SK-N-SH treated with all-trans-retinoic acid at 6 μM for 48 hours (cell line): ENCODE data around the gene CCDC102A.

Source experiments
- ATAC-seq: fragments of 200-7000 bp; cut with Tn5 transposase; 3 replicates; pipeline ENCODE4 v1.9.1; 2020; ENCODE audit warnings: mild to moderate bottlenecking, moderate library complexity
- ARNTL ChIP-seq: fragments of 450-650 bp; formaldehyde crosslinking; IDR thresholded peaks from 2 replicates; pipeline ENCODE4 v1.5.0; 2020; ENCODE audit warnings: low read depth, mild to moderate bottlenecking, moderate library complexity, borderline replicate concordance
- BACH2 ChIP-seq: fragments of 250-450 bp; sonication (Bioruptor Pico); IDR thresholded peaks from 2 replicates; pipeline ENCODE4 v1.9.0; 2021; ENCODE audit warnings: mild to moderate bottlenecking, borderline replicate concordance
- CREB5 ChIP-seq: fragments of 250-450 bp; sonication (Bioruptor Pico); IDR thresholded peaks from 2 replicates; pipeline ENCODE4 v1.5.1; 2020; ENCODE audit warnings: low read depth, mild to moderate bottlenecking, moderate library complexity
- CSDC2 ChIP-seq: fragments of 250-450 bp; sonication (Bioruptor Pico); IDR thresholded peaks from 2 replicates; pipeline ENCODE4 v1.5.0; 2020; ENCODE audit warnings: mild to moderate bottlenecking, moderate library complexity
- CSRNP3 ChIP-seq: fragments of 250-450 bp; sonication (Bioruptor Pico); IDR thresholded peaks from 2 replicates; pipeline ENCODE4 v1.5.1; 2021; ENCODE audit warnings: mild to moderate bottlenecking, moderate library complexity
- GLIS3 ChIP-seq: fragments of 250-450 bp; sonication (Bioruptor Pico); IDR thresholded peaks from 2 replicates; pipeline ENCODE4 v1.5.0; 2020; ENCODE audit warnings: mild to moderate bottlenecking, moderate library complexity
- ISL1 ChIP-seq: fragments of 250-450 bp; sonication (Bioruptor Pico); IDR thresholded peaks from 2 replicates; pipeline ENCODE4 v2.1.2; 2022; ENCODE audit warnings: mild to moderate bottlenecking, moderate library complexity
- OSR1 ChIP-seq: fragments of 250-450 bp; sonication (Bioruptor Pico); IDR thresholded peaks from 2 replicates; pipeline ENCODE4 v1.8.0; 2022; ENCODE audit warnings: moderate library complexity, mild to moderate bottlenecking, inconsistent platforms
- PATZ1 ChIP-seq: fragments of 250-450 bp; sonication (Bioruptor Pico); IDR thresholded peaks from 2 replicates; pipeline ENCODE4 v1.8.0; 2020; ENCODE audit warnings: mild to moderate bottlenecking, moderate library complexity, borderline replicate concordance
- POU6F1 ChIP-seq: fragments of 250-450 bp; sonication (Bioruptor Pico); IDR thresholded peaks from 2 replicates; pipeline ENCODE4 v1.8.0; 2021; ENCODE audit warnings: low read depth, mild to moderate bottlenecking, moderate library complexity, borderline replicate concordance
- PPARA ChIP-seq: fragments of 250-450 bp; sonication (Bioruptor Pico); IDR thresholded peaks from 2 replicates; pipeline ENCODE4 v1.5.0; 2020; ENCODE audit warnings: mild to moderate bottlenecking, borderline replicate concordance
- SNAI2 ChIP-seq: fragments of 250-450 bp; sonication (Bioruptor Pico); IDR thresholded peaks from 2 replicates; pipeline ENCODE4 v1.5.0; 2020; ENCODE audit warnings: mild to moderate bottlenecking, moderate library complexity
- TCF4 ChIP-seq: fragments of 250-450 bp; sonication (Bioruptor Pico); IDR thresholded peaks from 2 replicates; pipeline ENCODE4 v1.8.0; 2021; ENCODE audit warnings: mild to moderate bottlenecking, moderate library complexity, borderline replicate concordance
- TSHZ2 ChIP-seq: fragments of 250-450 bp; sonication (Bioruptor Pico); IDR thresholded peaks from 2 replicates; pipeline ENCODE4 v1.5.0; 2020; ENCODE audit warnings: mild to moderate bottlenecking, moderate library complexity
- ZC3H10 ChIP-seq: fragments of 250-450 bp; sonication (Bioruptor Pico); IDR thresholded peaks from 2 replicates; pipeline ENCODE4 v1.5.1; 2021; ENCODE audit warnings: mild to moderate bottlenecking, moderate library complexity
- ZFP3 ChIP-seq: fragments of 250-450 bp; sonication (Bioruptor Pico); IDR thresholded peaks from 2 replicates; pipeline ENCODE4 v1.5.0; 2020; ENCODE audit warnings: mild to moderate bottlenecking, moderate library complexity
- ZFP30 ChIP-seq: fragments of 450-650 bp; formaldehyde crosslinking; IDR thresholded peaks from 2 replicates; pipeline ENCODE4 v1.5.0; 2022; ENCODE audit warnings: mild to moderate bottlenecking, moderate library complexity
- ZNF565 ChIP-seq: fragments of 450-650 bp; formaldehyde crosslinking; conservative IDR thresholded peaks from 2 replicates; pipeline ENCODE4 v1.5.0; 2020; ENCODE audit warnings: low read depth, mild to moderate bottlenecking, moderate library complexity
- ZNF70 ChIP-seq: fragments of 450-650 bp; formaldehyde crosslinking; IDR thresholded peaks from 2 replicates; pipeline ENCODE4 v1.5.0; 2020; ENCODE audit warnings: mild to moderate bottlenecking, moderate library complexity
- ZNF8 ChIP-seq: fragments of 450-650 bp; formaldehyde crosslinking; IDR thresholded peaks from 2 replicates; pipeline ENCODE4 v1.5.0; 2020; ENCODE audit warnings: mild to moderate bottlenecking, moderate library complexity

Gene CCDC102A

GRCh38 chr16:57544124-57544653 is 7.8 kb upstream of the CCDC102A start:
- TF ChIP-seq ZFP3 (CRISPR knock-in tag) (no peak), ZFP30 (CRISPR knock-in tag) (no peak), PATZ1 (CRISPR knock-in tag) (no peak), ZNF8 (CRISPR knock-in tag) (no peak), ISL1 (CRISPR knock-in tag) (no peak), SNAI2 (no peak), TSHZ2 (CRISPR knock-in tag) (no peak), ZC3H10 (no peak), ZNF70 (CRISPR knock-in tag) (no peak), BACH2 (CRISPR knock-in tag) (no peak), TCF4 (CRISPR knock-in tag) (no peak)
- ATAC-seq, result no peak

- no peak for TF ChIP-seq CSDC2
- TF ChIP-seq CSRNP3 (CRISPR knock-in tag), result no peak
- no peak for TF ChIP-seq ZNF8 (CRISPR knock-in tag)
- TF ChIP-seq ZC3H10, result no peak
- TF ChIP-seq ZNF565 (CRISPR knock-in tag), result no peak
- no peak for TF ChIP-seq ARNTL (CRISPR knock-in tag)
- no peak for TF ChIP-seq TSHZ2 (CRISPR knock-in tag)
- no peak for TF ChIP-seq OSR1
- TF ChIP-seq PPARA (CRISPR knock-in tag), result no peak
- TF ChIP-seq BACH2 (CRISPR knock-in tag), result no peak
- no peak for TF ChIP-seq CREB5
- no peak for TF ChIP-seq PATZ1 (CRISPR knock-in tag)
- TF ChIP-seq TCF4 (CRISPR knock-in tag), result no peak
- TF ChIP-seq ISL1 (CRISPR knock-in tag), result no peak
- TF ChIP-seq SNAI2, result no peak
- no peak for TF ChIP-seq GLIS3
- TF ChIP-seq POU6F1 (CRISPR knock-in tag), result no peak
- ATAC-seq, result no peak
Observed at GRCh38 chr16:57541754-57542435, 5.5 kb upstream of the CCDC102A start.
